Ecto neural progenitor cell (in vitro differentiated cells): Measurements from ENCODE around the gene MMP3.
"Not testable (repeated sequence)": the region's sequence is repeated elsewhere in the genome, so short reads cannot be mapped to it uniquely, and the experiment has no call there.

Source experiments
- DNase-seq: peaks from one replicate; pipeline ENCODE4 v3.0.0-alpha.2; 2018; ENCODE audit warnings: low spot score

MMP3 gene

DNA sequence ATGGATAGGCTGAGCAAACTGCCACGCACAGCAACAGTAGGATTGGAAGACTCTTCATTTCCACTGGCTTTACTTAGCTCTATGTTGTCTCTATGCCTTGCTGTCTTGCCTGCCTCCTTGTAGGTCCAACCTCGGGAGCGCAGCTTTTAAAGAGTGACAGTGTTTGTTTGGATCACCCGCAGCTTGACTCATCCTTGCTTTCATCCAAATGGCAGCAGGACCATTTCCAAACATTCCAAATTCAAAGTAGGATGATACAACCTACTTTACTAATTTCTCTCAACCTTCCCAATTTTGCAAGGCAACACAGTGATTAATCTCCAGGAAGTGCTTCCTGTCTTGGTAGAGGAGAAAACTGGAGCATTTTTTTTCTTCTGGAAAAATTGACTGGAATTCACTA lies at the start of gene MMP3:
Gene MMP3, minus strand, starts transcription at position 121 of the 400 bp plus-strand sequence. Its CDS starts 63 bp downstream, at position 58.
- DNase-seq = no peak

DNA sequence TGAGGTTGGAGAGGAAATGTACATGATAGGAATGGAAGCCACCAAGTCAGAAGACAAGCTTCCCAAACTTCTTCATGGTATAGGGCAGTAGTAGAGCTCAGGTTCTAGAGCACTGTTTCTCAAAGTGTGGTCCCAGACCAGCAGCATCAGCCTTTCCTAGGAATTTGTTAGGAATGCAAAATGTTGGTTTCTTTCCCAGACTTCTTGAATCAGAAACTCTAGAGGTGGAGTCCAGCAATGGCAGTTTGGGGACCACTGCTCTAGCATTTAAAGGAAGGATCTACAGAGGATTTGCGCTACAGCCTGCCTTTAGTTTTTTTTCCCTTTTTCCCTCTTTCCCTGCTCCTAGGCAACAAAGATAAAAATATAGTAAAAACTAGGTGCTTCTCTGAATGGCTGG lies 48.3 kb upstream of the MMP3 start:
- no peak for DNase-seq

DNA sequence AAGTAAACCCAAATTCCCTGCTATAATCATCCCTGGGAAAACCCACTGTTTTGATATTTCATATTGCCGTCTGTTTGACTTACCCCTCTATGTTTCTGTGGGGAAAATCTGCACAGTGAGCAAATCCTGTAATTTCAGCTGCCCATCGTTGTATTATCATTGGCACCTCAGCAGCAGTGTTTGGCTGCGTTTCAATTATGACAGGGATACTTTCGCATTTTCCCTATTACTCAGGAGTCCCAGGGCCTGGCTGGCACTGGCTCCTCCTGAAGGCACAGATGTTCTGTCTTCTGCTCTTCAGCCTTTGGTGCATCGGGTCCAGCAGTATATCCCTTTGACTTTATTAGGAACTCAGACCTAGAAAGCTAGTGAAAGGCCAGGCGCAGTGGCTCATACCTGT lies 43.6 kb upstream of the MMP3 start:
- no peak for DNase-seq

DNA sequence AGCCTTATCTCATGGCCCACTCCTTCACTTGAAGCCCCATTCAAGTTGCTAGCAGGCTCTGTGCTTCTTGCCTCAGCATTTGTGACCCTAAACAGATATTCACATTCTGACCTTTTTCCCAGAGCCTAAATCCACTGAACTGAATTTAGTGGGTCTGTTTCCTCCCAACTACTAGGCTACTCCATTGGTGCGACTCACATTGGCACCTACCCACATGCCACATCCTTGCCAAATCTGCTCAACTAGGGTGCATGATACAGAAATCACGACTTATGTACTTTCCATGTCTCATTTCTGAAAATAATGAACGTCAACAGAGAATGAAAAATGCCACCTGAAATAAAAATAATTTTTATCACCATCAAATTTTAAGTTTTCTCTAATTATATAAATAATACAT lies 39.7 kb upstream of the MMP3 start:
- DNase-seq = no peak

DNA sequence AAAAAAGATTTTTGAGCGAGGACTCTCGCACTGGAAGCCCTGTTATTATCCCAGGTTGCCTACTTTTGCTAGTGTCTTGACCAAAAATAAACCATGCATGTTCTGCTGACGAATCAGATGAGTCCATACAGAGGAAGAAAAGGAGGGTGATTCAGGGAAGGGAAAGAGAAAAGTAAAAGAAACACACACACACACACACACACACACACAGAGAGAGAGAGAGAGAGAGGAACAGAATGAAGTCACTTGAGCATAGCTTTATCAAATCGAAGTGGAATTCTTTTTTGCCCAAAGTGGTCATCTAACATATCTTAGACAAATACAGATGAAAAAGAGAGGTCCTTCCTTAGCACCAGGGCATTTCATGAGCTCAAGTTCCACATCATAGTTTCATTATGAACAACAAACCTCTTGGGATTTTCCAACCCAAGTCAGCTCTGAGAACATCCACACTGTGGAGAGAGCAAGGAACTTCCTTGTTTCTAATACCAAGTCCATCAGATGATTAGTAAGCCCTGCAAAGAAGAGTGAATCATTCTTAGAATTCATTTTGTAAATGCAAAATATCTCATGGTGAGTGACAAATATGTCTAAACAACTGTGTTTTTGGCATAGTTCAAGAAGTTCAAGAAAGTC lies 39.1 kb upstream of the MMP3 start:
- DNase-seq = no peak

DNA sequence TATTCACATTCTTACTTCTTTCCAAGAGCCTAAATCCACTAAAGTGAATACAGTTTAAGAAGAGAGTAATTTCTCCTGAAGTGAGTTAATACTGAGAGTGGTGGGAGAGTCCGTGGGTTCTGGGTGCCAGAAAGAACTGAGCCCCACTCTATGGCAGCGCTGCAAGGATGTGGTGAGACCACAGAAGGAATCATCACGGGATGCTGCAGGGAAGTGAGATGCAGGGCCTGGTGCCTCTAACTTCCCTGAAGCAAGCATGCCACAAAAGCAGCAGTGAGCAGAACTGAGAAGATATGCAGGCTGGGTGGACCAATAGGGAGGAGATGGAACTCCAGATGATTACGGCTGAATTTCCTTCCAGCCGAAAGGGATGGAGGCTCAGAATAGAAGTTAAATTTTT lies 36.4 kb upstream of the MMP3 start:
- no peak for DNase-seq

DNA sequence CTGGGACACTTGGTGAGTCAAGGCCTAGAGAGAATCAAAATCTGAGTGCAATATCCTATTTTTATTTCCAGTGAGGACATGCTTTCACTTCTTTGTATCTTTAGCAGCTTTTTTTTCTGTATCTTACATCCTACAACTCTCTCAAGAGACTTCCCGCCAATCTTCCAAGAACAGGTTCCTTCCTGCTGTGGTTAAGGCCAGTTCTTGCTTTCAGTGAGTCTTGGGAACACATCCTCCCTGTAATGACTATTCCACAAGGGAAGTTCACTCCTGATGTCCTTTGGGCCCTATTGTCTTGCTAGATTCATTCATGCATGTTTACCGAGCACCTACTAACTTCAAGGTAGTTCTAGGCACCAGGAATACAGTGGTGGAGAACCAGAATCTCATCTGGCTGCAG lies 35.2 kb upstream of the MMP3 start:
- no peak for DNase-seq

DNA sequence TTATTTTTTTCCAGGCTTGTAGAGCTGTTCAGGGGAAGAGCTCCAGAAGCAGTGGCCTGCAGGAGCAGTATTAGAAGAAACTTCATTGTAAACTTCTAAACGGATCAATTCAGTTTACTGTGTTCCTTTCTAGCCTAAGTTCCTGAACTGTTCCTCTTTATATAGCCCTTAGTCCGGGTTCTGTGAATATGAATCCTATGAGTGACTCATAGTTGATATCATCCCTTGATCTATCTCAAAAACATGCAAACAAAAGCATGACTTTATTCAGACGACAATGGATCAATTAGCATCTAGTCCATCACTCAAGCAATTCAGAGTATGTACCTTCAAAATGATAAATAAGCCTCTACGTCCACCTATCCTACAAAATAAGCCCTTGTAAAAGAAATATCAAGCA lies 31.4 kb upstream of the MMP3 start, which contains the start of gene MMP12:
Gene MMP12, minus strand, starts transcription at position 131 of the 400 bp plus-strand sequence. Its CDS starts 45 bp downstream, at position 86.
- no peak for DNase-seq

DNA sequence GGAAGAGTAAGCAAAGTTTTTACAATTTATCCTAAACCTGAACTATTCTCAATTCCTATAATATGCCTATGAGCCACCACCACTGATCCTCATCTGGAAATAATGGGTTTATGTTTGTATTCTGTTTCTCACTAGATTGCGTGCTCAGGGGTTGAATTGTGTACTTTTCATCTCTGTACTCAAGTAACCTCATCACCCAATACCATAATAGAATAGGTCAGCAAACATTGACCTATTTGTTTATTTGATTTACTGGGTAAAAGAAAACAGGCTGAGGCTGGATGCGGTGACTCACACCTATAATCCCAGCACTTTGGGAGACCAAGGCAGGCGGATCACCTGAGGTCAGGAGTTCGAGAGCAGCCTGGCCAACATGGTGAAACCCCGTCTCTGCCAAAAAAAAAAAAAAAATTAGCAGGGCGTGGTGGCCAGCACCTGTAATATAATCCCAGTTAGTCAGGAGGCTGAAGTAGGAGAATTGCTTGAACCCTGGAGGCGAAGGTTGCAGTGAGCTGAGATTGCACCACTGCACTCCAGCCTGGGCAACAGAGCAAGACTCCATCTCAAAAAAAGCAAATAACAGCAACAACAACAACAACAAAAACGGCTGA lies 26.1 kb upstream of the MMP3 start:
- DNase-seq = not testable (repeated sequence)

DNA sequence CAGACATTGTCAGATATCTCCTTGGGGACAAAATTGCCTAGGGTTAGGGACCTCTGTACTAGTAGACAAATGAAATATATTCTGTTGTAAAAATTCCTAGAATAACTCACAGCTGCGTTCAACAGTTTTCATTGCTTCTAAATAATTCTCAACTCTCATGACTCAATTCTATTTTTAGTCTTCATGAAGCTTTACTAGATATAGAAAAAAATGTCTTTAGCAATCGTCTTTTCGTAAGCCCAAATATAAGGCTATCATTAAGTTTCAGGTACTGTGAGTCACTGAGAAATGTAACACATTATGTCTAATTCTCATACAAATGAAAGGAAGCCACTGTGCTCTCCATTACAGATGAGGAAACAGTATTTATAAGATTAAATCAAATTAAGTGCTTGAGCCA lies 24.9 kb upstream of the MMP3 start:
- no peak for DNase-seq

DNA sequence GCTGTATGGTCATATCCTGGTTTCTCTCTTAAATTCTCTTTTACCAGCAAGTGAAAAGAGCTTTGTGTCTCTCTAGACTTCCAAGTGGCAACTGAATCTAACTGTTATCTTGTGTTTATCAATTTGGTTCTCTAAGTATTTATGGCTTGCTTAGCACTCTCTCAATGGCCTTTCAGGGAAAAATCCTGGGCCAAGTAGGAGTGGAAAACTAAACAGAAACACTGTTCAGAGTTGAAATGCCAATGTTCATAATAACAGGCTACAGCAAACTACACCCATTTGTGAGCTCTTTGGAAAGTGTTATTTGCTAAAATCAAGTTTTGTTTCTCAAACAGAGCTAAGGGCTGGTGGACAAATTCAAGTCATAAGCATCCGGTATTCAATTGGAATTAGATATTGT lies 21.3 kb upstream of the MMP3 start:
- no peak for DNase-seq

DNA sequence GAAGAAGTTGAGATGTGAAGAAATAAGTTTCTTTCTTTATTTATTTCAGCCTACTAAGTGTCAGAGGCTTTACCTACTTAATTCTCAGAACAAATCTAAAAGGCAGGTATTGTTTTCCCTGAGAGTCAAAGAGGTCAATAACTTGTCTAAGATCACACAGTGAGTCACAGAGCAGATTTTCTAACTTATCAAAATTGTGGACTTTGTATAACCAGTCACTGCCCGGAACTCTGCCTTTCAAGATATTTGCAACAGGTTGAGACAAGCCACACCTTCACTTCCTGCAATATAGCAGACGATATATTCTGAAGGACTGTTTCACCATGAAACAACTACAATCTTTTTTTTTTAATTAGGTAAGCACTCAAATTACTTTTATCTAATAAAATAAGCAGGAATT lies 10.5 kb upstream of the MMP3 start:
- DNase-seq = no peak

DNA sequence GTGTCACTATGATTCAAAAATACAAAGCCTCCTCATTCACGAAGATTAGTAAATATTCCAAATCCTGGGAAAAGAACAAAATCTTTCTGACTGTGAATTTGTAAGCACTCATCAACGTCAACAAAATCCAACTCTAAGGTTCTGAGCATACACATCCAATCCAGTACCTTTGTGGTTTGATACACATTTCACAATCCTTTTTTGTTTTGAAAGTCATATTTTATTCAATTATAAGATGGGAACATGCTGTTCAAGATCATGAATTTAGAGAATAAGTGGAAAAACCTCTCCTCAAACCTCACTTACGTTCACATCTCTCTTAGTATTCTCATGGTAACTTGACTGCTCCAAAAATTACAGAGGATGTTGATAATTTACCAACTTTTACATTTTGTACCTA lies 9.6 kb upstream of the MMP3 start:
- no peak for DNase-seq

DNA sequence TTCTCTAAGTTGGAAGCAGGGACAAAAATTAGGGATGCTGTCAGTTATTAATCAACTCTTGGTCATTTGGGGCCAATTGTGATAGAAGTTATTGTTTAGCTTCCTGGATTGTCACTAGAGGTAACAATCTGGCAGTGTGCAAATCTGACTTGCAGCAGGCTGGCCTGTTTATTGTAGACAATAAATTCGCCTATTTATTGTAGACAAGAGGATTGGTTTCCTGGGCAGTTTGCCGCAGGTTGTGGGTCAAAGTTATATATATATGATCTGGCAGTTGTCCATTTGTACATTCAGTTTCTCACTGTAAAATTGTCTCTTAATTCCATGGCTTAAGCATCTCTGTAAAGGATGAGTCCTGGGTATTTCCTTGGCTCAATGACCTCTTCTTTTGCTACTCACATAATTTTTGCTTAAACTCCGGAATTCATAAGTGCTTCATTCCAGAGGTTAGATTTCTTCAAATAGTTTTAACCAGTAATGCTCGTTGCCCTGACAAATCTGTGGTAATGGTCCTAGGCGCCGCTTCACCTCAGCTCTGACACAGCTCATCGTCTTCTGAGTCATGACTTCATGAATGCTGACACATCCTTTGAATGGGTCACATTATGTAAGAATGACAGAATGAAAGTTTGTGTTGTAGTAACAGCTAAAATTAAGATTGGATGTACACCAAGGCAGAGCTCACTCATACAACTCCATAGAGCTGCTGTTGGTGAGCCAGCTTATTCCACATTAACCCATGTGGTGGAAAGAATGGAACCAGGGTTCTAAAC lies 7.8 kb upstream of the MMP3 start:
- DNase-seq = no peak

DNA sequence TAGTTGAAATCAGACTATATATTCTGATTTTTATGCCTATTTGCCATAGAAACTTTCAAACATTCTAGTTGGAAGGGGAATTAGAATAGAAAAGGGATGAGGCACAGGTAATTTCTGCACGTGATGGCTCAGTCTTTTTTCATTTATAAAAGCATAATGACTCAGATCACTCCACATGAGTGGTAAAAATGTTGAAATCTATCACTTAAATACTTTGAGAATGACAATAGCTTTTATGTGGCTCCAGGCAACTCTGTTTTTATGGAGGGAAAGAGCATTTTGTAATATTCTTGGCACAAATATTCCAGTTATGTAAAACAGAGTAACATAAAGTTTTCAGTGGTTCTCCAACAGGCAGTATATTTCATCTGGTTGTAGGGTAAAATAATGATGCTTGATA lies 5.9 kb upstream of the MMP3 start:
- DNase-seq = no peak

DNA sequence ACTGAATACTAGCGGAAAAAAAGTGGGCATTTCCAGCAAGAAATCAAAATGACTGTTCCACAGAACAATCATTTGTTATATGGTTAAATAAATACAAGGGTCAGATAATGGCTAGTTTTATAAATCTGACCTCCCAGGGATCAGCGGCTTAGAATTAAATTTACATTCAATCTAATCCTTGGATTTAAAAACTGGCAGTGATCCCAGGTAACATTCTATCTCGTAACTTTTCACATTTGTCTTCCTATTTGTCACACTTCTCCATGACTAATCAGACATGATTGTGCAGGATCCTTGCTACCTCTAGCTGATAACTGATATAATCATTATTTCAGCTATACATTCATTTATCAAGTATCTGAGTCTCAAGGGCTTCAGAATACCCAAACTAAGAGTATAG lies 2.9 kb upstream of the MMP3 start:
- no peak for DNase-seq

DNA sequence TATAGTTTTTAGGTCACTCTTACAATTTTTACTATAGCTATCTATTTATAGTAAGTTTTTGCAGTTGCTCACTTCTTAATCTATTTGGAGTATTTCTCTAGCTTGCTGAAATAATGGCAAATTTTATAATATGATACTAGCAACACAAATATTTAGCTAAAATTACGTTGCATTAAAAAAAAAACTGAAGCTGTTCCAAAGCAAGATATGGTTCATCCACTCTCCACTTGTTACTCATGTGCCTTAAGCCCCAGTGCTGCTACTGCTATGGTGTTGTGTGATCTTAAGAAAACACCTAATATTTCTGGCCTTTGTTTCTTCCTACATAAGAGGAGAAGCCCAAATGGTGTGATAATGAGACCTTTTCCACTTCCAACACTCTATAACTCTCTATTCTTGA lies 479 bp downstream of the MMP3 start:
- DNase-seq = no peak

DNA sequence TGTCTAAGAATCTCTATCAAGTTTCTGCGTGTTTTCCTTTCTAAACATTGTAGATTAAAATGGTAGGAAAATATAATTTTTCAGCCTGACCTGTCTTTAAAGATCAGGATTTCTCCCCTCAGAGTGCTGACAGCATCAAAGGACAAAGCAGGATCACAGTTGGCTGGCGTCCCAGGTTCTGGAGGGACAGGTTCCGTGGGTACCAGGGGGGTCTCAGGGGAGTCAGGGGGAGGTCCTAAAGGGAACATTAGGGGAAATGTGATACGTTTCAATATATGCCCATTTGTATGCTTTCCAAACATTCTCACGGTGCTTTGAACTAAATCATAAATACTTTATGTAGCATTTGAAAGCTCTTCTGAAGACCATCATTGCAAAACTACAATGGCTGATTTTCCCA lies 3.4 kb downstream of the MMP3 start:
- DNase-seq = no peak

DNA sequence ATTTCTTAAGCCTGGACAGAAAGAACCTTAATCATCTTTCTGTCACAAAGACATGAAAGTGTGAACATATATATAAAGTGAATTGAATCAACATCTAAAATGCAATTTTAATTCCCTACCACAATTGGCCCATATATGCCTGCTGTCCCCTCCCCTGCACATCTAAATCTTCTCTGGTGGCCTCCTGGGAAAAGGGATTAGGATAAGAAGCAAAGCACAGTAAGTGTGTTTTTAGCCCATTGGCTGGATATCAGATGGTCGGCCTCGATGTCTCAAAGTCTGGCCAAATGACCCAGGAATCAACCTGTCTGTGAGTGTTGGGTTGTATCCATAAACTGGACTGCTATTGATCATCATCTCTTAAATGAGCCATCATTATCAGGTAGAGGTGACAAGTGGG lies 5.8 kb downstream of the MMP3 start:
- no peak for DNase-seq

DNA sequence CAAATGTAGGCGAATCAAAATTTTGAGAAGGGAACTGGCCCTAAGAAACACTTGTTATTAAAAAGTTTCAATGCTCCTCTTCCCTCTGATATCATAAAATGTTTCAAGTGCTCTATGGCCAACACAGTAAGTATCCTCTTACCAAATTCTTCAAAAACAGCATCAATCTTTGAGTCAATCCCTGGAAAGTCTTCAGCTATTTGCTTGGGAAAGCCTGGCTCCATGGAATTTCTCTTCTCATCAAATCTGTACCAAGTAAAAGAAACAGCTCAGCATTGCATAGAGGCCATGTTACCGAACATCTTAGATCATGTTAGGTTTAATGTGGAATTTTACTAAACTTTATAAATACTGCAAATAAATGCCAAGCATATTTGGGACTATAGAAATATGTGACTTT lies 6.3 kb downstream of the MMP3 start:
- DNase-seq = no peak

DNA sequence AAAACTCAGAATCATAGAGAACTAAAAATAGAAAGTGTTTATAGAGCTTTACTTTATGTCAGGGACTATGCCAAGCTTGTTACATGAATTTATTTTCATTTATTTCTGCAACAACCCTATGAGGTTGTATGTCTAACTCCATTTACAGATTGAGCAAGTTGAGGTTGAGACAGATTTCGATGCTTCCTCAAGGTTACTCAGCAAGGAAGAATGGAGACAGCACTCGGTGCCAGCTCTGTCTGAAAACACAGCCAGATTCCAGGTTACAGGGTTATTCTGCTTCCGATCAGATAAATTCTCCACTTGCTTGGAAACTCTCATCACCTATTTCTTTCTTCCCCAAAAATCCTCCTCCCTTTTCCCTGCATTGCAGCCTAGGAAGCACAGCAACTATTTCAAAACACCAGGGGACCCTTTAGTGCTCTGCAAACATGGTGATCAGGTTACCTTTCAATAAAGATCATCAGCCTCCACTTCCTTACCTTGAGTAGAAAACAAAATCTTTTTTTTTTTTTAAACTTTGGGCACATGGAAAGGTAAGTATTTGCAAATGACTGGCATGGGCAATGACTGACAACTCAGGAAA lies 7.0 kb downstream of the MMP3 start:
- no peak for DNase-seq

DNA sequence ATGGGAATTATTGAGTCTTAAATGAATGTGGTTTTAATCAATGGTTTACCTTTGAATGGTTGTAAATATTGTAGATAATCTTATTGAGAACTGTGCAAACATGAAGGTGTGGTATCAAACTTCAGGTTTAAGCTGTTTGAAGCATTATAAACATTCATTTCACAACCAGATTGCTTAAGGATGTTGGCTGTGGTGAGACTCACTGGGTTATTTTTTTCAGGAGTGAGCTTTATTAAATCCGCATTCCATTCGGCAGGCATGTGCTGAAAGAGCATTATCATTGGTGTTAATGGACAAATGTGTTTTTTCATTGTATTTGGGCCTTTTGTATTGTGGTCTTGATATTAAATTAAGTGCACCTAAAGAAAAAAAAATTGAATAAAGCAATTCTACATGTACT lies 9.7 kb downstream of the MMP3 start:
- no peak for DNase-seq

DNA sequence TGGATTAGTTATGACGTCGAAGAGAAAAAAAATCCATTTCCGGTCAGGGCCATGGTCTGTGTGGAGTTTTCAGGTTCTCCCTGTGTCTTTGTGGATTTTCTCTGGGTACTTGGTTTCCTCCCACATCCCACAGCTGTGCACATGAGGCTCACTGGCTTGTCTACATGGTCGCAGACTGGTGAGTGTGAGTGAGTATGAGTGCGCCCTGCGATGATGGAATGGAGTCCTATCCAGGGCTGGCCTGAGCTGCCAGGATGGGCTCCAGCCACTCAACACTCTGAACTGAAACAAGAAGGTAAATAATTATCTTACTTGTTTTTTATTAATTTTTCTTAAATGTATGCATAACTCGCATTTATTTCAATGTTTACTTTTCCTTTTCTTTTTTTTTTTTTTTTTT lies 10.8 kb downstream of the MMP3 start:
- DNase-seq = no peak
